OCI-LY3 (cell line): ENCODE results near the gene DEGS2.

Experiments used
- H2AFZ ChIP-seq: fragments of 200-600, 300-600 bp; shearing (Covaris generic); 2 replicates; pipeline ENCODE4 v1.6.0; 2014; ENCODE audit warnings: antibody characterized with exemption, low read depth, low read length
- H3K27ac ChIP-seq: fragments of 200-600, 300-600 bp; sonication (generic); 2 replicates; pipeline ENCODE4 v1.5.1; 2014; ENCODE audit warnings: mild to moderate bottlenecking, low read length, moderate library complexity, mixed read lengths
- H3K27me3 ChIP-seq: fragments of 200-600, 300-600 bp; sonication (generic); 2 replicates; pipeline ENCODE4 v1.6.1; 2014; ENCODE audit warnings: low read depth, low read length, mixed read lengths
- H3K36me3 ChIP-seq: fragments of 200-600, 300-600 bp; sonication (generic); replicated peaks from 2 replicates; pipeline ENCODE3; 2014; ENCODE audit warnings: low read depth, low read length, mixed read lengths
- H3K4me1 ChIP-seq: fragments of 300-600, 200-600 bp; sonication (generic); 2 replicates; pipeline ENCODE4 v1.6.1; 2014; ENCODE audit warnings: low read length, mixed read lengths
- H3K4me2 ChIP-seq: fragments of 200-600, 300-600 bp; sonication (generic); 2 replicates; pipeline ENCODE4 v1.6.1; 2014; ENCODE audit warnings: low read length, mixed read lengths
- H3K4me3 ChIP-seq: fragments of 300-600, 200-600 bp; sonication (generic); 2 replicates; pipeline ENCODE4 v1.5.1; 2014; ENCODE audit warnings: antibody characterized with exemption, mild to moderate bottlenecking, low read length, moderate library complexity
- H3K79me2 ChIP-seq: fragments of 300-600, 200-600 bp; shearing (Covaris generic); 2 replicates; pipeline ENCODE4 v1.6.1; 2014; ENCODE audit warnings: mild to moderate bottlenecking, low read length, mixed read lengths
- H3K9ac ChIP-seq: fragments of 300-600, 200-600 bp; shearing (Covaris generic); 2 replicates; pipeline ENCODE4 v1.6.0; 2014; ENCODE audit warnings: mild to moderate bottlenecking, low read length, moderate library complexity
- H3K9me3 ChIP-seq: fragments of 200-600, 300-600 bp; shearing (Covaris generic); 2 replicates; pipeline ENCODE4 v1.6.1; 2014; ENCODE audit warnings: low read length, mixed read lengths; ENCODE audit not compliant: insufficient read depth
- H4K20me1 ChIP-seq: fragments of 200-600, 300-600 bp; sonication (generic); 2 replicates; pipeline ENCODE4 v1.6.1; 2016; ENCODE audit warnings: low read length, mixed read lengths; ENCODE audit not compliant: insufficient read depth
- EZH2phosphoT487 ChIP-seq: fragments of 200-600 bp; shearing (Covaris generic); IDR thresholded peaks from 2 replicates; pipeline ENCODE4 v1.6.1; 2018; ENCODE audit warnings: antibody characterized with exemption, mixed run types, low read depth
- TF ChIP-seq, protein P1 (sequence below): fragments of 200-600, 300-600 bp; sonication (generic); IDR thresholded peaks from 2 replicates; pipeline ENCODE4 v1.5.1; 2014; ENCODE audit warnings: antibody characterized with exemption, low read length, low read depth

DEGS2 gene

DNA sequence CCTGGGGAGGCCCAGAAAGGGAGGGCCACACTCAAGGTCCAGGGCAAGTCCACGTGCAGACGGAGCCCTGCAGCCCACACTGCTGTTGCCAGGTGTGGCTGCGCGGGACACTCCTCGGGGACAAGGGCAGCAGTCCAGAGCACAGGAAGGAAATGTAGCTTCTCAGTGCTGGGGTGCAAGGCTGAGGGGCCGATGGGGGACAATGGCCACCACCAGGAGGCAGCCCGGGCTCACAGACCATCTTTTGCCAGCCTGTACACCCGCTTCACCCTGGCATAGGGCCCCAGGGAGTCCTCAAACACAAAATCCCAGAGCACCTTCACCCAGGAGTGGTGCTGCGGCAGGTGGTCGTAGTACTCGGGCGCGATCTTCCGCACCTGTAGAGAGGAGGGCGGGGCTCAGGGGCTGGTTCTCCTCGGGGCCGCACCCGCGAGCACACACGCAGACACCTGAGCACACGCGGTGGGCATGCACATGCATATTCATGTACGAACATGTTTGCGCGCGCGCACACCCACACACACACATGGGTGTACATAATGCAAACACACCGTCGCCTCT is 12.8 kb downstream of the DEGS2 start:
- Histone ChIP-seq H3K4me3 (peak overlapping the region; percentile 48), H3K4me2 (peak overlapping the region; percentile 61), H3K9me3 (no peaks in the 10 kb centered on the region), H3K27ac (no peak overlapping the region), H3K79me2 (no peaks in the 10 kb centered on the region), H3K4me1 (peaks cover 11% of the 10 kb centered on the region), H3K36me3 (no peaks in the 10 kb centered on the region), H4K20me1 (no peaks in the 10 kb centered on the region), H3K27me3 (no peaks in the 10 kb centered on the region), H2AFZ (no peak overlapping the region), H3K9ac (no peak overlapping the region; the same call in 1 of the 2 replicates)
- TF ChIP-seq, protein P1, sequence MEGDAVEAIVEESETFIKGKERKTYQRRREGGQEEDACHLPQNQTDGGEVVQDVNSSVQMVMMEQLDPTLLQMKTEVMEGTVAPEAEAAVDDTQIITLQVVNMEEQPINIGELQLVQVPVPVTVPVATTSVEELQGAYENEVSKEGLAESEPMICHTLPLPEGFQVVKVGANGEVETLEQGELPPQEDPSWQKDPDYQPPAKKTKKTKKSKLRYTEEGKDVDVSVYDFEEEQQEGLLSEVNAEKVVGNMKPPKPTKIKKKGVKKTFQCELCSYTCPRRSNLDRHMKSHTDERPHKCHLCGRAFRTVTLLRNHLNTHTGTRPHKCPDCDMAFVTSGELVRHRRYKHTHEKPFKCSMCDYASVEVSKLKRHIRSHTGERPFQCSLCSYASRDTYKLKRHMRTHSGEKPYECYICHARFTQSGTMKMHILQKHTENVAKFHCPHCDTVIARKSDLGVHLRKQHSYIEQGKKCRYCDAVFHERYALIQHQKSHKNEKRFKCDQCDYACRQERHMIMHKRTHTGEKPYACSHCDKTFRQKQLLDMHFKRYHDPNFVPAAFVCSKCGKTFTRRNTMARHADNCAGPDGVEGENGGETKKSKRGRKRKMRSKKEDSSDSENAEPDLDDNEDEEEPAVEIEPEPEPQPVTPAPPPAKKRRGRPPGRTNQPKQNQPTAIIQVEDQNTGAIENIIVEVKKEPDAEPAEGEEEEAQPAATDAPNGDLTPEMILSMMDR: no peak
- TF ChIP-seq EZH2phosphoT487: no peak

DNA sequence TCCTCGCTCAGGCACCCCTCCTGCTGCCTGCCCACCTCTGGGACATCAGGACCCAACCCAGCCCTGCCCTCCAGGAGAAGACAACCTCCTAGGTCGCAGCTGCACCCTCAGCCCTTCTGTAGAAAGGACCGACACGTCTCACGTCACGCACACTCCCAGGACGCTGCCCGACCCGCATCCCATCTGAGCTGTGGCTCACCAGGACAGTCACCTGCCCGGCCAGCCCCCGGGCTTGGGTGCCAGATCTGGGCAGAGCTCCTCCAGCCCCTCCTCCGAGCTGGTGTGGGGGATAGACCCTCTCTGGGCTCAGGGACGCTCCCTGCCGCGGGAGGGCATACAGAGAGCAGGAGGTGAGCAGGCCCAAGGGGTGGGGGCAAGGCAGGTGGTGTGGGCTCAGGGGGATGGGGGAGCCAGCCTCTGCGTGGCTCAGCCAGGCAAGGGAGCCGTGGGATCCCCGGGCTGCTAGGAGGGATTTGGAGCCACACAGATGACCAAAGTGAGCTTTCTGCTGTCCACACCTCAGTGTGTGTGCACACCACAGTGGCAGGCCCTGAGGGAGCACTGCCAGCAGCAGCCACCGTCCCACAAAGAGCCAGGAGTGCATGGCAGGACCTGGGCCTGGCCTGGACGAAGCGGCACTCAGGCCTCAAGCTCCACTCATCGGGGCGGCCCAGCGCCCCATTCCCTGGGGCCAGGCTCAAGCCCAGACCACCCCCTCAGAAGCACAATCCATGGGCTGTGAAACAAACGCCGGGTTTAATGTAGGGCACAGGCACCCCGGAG is 13.6 kb downstream of the DEGS2 start:
- TF ChIP-seq EZH2phosphoT487: no peak
- TF ChIP-seq, protein P1: no peak
- Histone ChIP-seq H4K20me1 (no peaks in the 10 kb centered on the region), H3K27ac (no peak overlapping the region), H3K9me3 (no peaks in the 10 kb centered on the region), H3K36me3 (no peaks in the 10 kb centered on the region), H3K4me3 (no peak overlapping the region), H3K4me2 (no peak overlapping the region), H3K9ac (no peak overlapping the region), H3K27me3 (no peaks in the 10 kb centered on the region), H3K4me1 (peaks cover 11% of the 10 kb centered on the region), H2AFZ (no peak overlapping the region), H3K79me2 (no peaks in the 10 kb centered on the region)

DNA sequence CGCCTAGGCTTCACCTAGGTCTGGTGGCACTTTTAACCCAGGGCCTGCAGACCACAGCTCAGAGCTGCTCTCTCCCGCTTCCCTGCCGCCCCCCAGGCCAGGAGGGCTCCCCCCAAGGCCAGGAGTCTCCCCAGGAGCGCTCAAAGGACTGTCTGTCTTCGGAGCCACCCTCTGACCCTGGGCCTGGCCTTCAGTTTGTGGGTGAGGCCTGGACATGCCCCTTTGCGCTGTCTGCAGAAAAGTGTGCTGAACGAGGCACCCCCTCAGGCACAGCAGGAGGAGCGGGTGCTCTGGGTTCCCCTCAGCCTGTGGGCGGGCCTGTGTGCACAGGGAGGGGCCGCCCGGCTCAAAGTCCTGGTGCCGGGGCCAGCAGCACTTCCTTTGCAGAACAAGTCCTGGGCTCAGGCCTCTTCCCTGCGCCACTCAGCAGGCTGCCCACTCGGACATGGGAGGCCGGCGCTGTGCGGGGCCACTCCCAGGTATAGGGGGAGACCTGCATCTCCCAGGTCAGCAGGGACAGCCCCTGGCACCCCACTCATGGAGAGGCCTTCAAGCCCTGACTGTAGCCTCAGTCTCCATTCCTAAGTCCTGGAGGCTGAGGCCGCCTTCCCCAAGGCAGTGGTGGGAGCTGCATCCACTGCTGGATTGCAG is 14.3 kb downstream of the DEGS2 start:
- no peaks in the 10 kb centered on the region for H3K27me3 ChIP-seq

DNA sequence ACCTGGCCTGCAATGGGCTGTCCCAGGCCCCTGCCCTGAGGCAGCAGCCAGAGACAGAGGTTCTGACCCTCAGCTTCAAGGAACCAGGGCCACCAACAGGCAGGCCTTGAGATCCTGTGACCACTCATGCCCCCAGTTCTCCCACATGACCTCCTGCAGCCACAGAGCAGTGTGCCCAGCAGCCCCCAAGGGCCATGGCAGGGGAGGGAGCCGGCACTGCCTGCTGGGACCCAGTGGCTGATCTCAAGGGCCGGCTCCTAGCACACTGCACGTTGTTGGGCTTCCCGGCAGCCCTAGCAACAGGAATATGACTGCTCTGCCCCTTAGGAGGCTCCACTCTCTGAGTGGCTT is 14.8 kb downstream of the DEGS2 start:
- no peak overlapping the region for H3K9ac ChIP-seq
- H3K4me1 ChIP-seq: peaks cover 21% of the 10 kb centered on the region
- no peak overlapping the region for H3K4me2 ChIP-seq
- H3K9me3 ChIP-seq: no peaks in the 10 kb centered on the region
- no peaks in the 10 kb centered on the region for H4K20me1 ChIP-seq
- no peaks in the 10 kb centered on the region for H3K79me2 ChIP-seq
- H3K27ac ChIP-seq: no peak overlapping the region
- no peak overlapping the region for H2AFZ ChIP-seq
- no peak overlapping the region for H3K4me3 ChIP-seq
- TF ChIP-seq, protein P1: no peak
- TF ChIP-seq EZH2phosphoT487: no peak
- no peaks in the 10 kb centered on the region for H3K27me3 ChIP-seq
- no peaks in the 10 kb centered on the region for H3K36me3 ChIP-seq

More for the DNA sequence above, 14.3 kb downstream of the DEGS2 start:
- no peak overlapping the region for H3K4me2 ChIP-seq
- no peak overlapping the region for H3K27ac ChIP-seq
- no peaks in the 10 kb centered on the region for H3K9me3 ChIP-seq
- H3K79me2 ChIP-seq: no peaks in the 10 kb centered on the region
- H3K4me1 ChIP-seq: peaks cover 18% of the 10 kb centered on the region
- no peak overlapping the region for H2AFZ ChIP-seq
- no peaks in the 10 kb centered on the region for H3K36me3 ChIP-seq
- H4K20me1 ChIP-seq: no peaks in the 10 kb centered on the region
- TF ChIP-seq, protein P1: no peak
- no peak for TF ChIP-seq EZH2phosphoT487
- H3K9ac ChIP-seq: no peak overlapping the region
- no peak overlapping the region for H3K4me3 ChIP-seq
